ENCODE results near the gene DAB2IP.

DNA sequence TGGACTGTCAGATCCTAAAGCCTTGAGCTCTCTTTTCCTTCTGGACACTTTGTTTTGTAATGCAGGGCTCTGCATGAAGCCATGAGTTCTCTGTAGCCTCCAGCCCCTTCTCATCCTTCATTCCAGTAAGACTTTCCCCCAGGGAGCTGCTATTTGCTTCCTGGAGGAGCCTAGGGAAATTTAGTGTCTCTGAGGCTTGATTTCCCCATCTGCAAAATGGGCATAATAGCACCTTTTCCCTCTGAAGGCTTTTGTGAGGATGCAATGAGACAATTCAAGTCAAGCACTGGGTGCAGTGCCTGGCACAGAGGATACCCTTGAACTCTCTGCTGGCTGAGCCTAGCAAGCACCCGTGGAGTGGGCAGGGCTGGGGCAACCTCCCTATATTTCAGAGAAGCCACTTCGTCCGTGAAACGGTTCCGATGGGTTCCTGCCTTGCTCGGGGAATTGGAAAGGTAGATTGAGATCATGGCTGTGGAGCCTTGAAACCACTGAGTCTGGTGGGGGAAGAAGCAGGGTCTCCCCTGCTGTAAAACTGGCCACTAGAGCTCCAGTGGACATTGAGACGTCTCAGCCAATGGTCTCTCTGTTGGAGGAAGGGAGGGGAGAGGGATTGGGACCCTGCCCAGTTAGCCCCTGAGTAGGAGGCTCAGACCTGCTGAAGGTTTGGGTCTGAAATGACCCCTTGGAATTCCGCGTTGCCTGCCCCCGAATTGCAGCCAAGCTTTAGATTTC is 14.3 kb upstream of the DAB2IP start:
- TF ChIP-seq, protein P1, sequence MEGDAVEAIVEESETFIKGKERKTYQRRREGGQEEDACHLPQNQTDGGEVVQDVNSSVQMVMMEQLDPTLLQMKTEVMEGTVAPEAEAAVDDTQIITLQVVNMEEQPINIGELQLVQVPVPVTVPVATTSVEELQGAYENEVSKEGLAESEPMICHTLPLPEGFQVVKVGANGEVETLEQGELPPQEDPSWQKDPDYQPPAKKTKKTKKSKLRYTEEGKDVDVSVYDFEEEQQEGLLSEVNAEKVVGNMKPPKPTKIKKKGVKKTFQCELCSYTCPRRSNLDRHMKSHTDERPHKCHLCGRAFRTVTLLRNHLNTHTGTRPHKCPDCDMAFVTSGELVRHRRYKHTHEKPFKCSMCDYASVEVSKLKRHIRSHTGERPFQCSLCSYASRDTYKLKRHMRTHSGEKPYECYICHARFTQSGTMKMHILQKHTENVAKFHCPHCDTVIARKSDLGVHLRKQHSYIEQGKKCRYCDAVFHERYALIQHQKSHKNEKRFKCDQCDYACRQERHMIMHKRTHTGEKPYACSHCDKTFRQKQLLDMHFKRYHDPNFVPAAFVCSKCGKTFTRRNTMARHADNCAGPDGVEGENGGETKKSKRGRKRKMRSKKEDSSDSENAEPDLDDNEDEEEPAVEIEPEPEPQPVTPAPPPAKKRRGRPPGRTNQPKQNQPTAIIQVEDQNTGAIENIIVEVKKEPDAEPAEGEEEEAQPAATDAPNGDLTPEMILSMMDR (IDR thresholded peaks at IDR 0.05): no peak
- TF ChIP-seq POLR2AphosphoS5 (IDR thresholded peaks at IDR 0.05): no peak

Data from prostate gland (tissue), 2 donors.